Effector CD4-positive, alpha-beta T cell (primary cell): ENCODE measurements around the gene HOXA11.
A peak's percentile ranks its signal among the peaks of the same experiment; 100 is the strongest.

Experiments
- DNase-seq: peaks from one replicate; pipeline ENCODE4 v3.0.0-alpha.2; 2020

Gene HOXA11

DNA sequence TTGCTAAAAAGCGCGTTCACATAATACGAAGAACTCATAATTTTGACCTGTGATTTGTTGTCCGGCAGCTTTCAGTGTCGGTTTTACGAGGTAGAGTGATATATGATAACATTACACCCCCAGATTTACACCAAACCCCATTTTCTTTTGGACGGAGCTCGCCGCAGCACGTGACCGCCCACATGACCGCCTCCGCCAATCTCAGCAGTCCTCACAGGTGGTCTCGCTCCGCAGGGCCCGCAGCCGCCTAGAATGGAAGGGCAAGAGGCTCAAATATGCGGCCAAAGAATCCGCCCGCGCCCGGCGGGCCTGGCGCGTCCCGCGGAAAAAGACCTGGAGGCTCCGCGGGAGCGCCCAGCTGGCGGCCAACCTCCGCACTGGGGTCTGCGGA lies 28.5 kb downstream of the HOXA11 start, which contains the start of gene HOXA7:
TSS of gene HOXA7 (minus strand) at position 168 of the 391 bp plus-strand sequence. CDS start at position 38, 130 bp downstream.
- DNase-seq = no peak

DNA sequence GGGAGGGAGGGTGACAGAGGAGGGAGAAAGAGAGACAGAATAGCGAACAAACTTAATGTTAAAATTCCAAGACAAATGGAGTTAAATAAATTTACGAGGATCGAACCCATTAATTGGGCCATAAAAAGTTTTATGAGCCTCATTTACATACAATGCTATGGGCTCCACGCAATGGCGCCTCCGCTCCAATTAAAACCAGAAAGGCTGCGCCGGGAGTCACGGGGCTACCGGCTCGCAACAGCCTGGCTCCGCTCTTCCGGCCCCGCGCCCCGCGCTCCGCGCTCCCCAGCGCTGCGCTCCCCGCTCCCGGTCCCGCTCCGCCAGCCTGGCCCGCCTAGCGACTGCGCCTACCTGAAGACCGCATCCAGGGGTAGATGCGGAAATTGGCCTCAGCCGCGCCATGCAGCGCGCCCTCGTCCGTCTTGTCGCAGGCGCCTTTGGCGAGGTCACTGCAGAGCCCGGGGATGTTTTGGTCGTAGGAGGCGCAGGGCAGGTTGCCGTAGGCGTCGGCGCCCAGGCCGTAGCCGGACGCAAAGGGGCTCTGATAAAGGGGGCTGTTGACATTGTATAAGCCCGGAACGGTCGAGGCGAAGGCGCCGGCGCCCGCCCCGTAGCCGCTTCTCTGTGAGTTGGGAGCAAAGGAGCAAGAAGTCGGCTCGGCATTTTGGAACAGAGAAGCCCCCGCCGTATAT lies 29.1 kb downstream of the HOXA11 start:
- DNase-seq = no peak

DNA sequence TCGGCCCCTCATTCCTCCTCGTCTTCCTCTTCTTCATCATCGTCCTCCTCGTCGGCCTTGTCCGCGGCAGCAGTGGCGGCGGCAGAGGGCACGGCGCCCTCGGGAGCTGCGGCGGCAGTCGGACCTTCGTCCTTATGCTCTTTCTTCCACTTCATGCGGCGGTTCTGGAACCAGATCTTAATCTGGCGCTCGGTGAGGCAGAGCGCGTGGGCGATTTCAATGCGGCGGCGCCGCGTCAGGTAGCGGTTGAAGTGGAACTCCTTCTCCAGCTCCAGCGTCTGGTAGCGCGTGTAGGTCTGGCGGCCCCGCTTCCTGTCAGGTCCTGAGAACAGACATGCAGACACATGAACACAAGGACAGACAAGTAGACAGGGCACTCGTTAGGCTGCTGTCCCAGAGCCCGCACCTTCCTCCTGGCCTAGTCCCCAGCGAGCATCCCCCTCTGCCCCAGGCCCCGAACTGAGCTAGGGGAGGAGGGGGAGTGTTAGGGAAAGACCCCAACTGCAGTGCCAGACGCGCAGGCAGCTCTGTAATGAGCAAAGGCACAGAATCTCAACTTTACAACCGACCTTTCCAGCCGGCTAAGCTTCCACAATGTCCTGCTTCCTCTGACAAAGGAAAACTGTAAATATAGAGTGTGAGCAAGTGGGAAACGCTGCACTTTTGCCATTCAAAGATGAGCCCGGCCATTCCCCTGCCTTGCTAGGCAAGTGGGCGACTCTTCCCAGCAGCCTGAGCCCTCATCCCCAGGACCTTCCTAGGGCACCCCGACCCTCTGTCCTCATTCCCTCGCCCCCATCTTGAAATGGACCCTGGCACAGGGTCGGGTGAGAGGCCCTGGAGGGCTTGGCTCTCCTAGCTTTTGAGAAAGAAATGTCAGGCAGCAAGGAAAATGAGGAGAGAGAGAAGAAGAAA lies 29.9 kb downstream of the HOXA11 start:
- DNase-seq = no peak

DNA sequence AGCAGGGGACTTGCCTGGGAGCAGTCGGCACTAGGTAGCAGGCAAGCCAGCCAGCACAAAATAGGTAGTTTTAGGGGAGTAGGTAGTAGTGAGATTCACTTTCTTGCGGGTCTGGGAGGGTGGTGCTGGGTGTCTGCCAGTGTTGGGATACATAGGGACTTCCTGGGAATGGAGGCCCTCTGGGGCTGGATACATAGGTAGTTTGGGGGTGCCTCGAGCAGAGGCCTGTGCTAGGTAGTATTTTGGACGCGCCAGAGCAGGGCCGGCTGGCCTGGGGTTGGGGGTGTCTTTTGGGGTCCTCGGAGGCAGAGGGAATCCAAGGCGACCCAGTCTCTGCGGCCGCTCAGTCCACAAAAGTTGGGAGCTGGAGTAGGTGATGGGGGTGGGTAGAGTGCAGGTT lies 30.7 kb downstream of the HOXA11 start:
- no peak for DNase-seq

DNA sequence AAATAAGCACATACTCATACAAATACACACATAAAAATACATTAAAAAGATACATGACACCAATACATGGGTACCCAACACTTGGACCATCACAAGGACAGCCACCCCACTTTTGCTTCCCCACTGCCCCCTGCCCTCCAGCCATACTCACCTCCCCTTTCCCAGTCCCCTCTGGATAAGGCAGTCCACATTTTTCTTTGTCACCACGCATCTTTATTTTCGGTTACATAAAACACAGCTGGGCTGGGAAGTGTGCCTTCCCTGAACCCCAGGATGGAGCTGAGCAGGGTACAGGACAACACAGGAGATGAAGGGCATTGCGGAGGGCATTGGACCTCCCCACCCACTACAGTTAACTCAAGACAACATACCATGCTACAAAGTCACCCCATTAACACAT lies 31.5 kb downstream of the HOXA11 start:
- DNase-seq = no peak

DNA sequence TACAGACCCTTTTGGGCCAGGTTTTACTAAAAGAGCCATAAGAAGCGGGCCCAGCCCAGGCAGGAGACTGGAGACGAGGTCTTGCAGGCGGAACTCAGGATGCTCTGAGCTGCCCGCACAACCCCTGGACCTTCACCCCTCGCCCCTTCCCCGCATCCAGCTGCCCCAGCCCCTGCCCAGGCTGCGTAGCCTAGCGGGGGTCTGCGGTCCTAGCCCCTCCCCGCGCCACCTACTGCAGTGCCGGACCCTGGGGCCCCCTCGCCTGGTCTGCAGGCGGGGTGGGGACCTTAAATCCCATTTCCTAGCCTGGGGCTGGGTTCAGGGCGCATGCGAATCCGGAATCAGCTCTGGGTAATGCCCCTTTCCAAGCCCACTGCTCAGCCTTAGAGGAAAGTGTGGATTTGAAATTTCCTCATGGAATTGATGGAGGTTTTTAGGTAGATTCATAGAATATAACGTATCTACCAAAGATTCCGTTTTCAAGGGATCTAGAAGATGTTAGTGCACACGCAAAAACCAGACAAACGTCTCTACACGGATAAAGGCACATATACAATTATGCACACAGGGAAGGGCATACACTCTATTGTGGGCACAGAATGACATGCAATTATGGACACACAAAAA lies 32.1 kb downstream of the HOXA11 start:
- DNase-seq = no peak

DNA sequence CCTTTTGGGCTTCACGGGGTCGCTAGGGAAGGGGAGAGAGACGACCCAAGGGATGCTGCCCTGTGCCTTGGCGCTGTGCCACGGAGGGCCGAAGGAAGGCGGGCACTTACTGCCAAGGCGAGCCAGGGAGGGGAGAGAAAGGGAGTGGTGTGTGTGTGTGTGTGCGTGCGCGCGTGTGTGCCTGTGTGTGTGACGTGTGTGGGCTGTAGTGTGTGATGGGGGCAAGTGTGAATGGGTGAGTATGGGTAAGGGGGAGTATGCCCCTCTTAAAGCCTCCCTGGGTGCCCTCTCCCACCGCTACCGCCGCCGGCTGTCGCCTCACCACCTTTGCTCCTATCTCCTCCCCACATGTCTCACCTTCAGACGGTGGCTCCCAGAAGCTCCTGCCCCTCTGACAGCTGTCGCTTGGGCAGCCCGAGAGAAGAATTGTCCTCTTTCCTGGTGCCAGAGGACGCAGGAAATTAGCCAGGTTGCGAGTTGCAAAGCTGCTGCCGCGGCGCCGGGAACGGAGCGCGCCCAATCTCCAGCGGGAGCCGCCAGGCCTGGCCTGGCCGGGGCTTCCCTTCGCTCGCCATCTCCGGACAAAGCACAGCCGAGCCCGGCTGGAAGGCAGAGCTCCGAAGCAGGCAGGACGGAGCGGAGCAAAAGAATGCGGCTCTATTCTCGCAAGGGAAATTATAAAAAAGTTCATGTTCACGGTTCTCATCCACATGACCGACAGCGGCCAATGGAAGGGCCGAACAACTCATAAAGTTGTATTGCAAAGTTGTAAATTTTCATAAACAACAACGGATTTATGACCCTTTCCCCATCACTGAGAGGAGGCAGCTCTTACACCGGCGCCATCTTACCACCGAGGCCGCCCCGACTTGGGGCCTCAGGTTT lies 32.9 kb downstream of the HOXA11 start, which contains the start of gene HOXA3:
TSS of gene HOXA3 (minus strand) at position 653 of the 885 bp plus-strand sequence. CDS start 41,943 bp downstream, outside the sequence.
- DNase-seq = no peak

DNA sequence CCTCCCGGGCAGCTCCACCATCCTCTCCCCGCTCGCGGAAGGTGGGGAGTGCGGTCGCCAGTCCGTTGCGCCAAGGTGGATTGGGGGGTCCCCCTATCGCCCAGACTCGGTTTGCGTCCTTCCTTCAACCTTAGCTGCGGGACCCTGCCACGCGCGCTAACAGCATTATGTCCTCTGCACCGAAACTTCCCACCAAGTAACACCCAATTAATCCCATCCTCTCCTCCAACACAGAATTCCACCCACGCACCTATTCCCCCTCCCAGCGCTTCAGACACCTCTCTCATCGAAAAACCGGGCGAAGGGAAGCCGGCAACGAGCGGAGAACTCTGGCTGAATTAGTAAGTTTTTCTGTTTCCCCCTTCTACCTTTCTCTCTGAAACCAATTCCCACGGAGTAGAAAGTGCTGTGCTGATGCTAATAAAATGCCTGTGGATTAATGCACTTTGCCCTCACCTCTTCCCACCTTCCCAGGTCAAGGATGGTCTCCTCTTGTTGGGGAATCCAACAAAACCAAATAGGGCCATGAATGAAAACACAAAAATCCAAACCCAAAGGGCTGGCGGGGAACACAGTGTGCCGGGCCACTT lies 33.6 kb downstream of the HOXA11 start:
- no peak for DNase-seq

DNA sequence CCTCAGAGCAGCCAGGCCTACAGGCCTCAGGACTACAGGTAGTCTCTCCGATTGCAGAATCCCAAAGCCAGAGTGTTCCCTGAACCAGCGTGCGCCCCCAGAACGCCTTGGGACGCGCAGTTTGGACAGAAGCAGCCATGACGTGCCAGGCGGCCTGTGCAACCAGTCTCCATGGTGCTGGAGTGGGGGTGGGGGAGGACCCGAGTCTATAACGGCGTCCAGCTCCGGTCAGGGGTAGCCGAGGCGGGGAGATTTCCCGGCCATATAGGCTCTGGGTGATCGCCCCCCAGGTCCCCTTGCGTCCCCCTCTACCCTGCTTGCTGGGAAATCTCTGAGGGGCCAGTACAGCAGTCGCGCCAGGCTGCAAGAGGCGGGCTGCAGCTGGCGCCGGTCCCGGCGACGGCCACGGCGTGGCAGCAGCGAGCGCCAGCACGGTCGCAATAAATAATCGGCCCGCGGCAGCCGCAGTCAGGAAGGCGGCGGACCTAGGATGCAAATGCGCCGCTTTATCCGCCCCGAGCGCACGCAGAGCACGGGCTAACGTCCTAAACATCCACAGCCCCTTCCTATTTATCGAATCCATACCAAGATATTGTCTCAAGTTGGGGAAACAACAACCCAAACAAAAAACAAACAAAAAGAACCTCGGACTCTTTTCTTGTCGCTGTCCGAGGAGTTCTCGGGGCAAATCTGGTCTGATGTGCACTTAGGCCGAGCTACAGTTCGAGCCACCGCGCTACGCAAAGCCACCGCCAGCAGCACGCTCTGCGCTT lies 34.3 kb downstream of the HOXA11 start:
- DNase-seq = peak; percentile 52

DNA sequence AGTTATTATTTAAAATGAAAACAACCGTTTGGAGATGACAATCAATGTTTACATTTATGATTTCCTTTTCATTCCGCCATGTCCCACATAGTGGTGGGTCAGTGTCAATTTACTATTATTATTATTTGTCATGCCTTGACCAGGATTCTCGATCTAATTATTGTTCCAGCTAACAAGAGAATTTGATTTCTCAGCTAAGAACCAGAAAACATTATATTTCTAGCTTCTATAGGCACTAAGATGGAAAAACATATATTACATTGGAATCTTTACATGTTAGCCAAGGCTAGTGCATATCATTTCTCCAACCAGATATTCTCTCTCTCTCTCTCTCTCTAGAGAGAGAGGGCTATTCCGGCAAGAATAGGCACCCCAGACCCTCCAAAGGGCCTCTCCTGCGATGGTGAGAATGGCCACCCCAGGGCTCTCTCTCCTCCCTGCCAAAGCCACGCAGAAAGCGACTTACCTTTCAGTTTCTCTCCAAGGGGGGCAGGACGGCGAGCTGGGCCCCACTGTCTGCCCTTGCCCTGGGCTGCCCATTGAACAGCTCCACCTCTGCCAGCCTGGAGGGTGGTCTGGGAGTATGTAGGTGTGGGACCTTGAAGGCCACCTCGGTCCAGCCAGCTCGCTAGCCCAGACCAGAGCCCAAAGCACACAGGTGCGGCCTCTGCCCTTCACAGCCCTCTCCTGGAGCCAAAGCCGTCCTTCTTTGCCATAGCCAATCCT lies 35.0 kb downstream of the HOXA11 start:
- no peak for DNase-seq

DNA sequence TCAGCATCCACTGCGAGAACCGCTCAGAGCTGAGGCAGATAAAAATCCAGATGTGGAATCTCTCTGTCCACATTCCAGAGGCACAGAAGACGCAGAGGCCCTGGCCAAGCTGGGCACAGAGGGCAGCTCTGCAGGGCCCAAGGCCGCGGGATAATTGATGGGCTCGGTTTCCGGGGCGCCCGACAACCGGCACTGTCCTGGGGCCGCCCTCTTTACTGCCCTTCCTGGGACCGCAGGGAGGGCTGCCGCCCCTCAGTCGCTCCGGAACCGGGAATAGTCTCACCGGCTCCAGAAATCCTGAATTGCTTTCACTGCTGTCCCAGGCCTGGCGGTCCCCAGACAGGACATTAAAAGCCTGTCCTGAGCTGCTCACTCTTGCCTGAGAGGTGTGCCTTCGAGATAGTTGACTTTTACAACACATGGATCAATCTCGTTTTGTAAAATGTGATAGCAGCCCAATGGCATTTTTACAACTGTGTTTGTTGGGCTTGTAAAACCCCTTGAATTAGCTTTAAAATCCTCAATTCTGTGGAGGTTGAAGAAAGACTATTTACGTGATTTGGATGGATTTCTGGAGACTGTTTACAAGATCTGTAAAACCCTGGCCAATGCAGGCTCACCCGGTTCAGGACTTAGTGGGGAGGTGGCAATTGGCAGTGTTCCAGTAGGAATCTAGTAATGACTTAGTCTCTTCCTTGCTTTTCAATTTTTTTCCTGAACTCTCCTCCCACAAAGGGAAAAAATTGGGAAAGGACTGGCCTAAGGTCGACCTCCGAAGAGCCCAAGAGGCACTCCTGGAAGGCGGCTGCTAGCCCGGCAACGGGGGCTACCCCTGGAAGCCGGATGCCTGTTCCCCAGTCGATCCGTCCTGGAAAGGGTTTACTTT lies 36.0 kb downstream of the HOXA11 start:
- no peak for DNase-seq

DNA sequence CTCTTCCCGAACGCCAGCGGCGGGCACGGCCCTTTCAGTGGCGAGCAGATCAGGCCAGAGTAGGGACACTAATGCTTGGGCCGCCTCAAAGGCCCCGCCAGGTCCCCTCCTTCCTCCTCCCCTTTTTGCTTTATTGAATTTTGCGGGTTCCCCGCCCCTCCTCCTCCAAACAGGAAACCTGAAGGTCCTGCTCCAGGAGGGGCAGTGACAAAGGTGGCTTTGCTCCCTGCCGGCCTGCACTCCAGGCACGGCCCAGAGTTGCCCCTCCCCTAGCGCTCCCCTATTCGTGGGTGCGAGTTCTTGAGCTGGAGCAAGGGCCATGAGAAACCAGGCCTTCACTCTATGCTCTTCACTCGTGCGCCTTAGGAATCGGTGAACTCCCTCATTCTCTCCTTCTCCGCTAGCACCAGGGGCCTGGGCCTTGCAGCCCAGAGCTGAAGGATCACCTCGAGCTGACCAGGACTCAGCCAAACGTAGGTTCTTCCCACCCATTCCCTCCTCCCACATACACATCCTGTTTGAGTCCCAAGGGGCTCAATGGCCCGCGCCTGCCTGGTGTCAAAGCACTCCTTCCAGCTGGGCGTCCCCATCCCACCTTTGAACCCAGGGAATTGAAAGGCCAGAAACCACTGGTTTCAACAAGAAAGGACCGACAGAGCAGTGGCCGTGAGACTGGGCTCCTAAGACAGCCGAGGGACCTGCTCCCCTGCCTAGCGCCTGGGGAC lies 36.8 kb downstream of the HOXA11 start:
- no peak for DNase-seq

DNA sequence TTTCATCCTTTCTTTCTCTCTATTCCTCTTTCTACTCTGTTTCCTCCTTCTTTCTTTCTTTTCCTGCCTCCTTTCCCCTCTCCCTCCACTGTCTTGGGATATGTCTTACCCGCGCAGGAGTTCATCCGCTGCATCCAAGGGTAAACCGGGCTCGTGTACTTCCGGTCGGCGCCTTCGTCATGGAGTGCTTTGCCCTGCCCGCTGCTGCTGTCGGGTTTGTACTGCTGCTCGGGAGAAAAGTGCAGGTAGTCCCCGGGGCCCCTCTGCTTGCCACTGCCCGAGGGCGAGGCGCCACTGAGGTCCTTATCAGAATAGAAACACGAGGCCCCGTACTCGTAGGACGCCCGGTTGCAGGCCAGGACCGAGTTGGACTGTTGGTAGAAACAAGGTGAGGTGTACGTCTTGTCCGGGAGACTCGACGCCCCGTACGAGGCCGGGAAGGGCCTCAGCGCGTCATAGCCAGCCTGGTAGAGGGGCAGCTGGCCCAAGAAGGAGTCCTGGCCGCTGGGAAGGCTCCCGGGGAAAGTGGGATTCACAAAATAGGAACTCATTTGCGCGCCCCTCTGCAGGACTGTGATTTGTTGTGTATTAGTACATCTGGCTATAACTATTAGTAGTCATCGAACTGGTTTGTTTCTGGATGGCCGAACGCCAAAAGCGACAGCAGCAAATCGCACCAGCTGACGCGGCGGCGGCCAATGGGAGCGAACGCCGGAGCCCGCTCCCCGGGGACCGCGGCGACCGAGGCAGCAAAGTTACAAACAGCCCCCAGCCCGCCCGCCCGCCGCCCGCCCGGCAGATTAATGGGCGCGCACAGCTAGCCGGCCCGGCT lies 37.6 kb downstream of the HOXA11 start, which contains the start of gene HOXA6:
TSS of gene HOXA6 (minus strand) at position 576 of the 832 bp plus-strand sequence. CDS start at position 551, 25 bp downstream.
- DNase-seq = no peak

DNA sequence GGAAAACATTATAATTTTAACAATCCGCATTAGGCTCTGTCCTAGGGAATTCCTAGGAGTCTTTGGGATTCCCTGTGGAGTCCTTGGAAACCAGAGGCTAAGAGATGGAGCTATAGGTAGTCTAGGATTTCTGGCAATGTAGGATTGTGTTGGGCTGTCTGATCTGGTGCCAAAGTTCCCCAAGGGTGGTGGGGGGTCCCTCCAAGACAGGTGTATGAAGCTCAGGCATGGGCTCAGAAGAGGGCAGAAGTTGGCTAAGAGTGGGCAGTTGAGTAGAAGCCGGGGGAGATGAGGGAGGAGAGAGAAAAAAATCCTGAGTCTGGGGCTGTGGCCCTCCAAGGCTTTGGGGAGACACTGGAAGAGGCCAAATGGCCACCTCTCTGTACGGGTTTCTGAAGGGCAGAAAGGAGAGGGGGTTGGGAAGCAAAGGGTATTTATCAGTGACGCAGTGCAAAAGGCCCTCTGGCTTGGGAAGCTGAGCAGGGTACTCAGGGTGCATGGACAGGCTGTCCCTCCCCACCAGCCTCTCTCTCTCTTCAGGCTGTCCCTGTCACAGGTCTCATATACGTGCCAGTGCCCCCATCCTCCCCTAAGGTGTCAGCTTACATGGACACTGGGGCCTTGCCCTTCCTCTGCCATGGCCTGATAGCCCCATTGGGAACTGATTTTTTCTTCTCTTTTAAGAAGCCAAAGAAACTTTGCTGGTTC lies 38.4 kb downstream of the HOXA11 start:
- no peak for DNase-seq

DNA sequence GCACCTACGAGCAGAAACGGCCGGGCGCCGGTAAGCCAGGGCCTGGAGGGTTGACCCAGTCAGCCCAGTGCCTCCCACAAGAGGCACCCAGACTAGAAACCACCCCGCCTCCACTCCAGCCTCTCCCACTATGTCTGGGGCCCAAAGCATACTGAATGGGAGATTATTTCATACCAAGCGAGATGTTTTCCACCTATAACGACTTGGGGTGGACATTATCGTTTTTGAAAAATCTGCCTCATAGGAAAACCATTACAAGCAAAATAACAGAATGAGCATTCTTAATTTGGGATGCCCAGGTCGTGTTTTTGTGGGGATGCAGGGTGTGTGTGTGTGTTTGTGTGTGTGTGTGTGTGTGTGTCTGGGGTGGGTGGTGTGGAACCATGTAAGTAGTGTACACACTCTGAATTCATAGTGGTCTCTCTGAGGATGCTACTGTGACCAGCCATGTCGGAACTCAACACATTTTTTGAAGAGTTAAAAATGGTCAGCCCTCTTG lies 39.1 kb downstream of the HOXA11 start:
- DNase-seq = no peak

DNA sequence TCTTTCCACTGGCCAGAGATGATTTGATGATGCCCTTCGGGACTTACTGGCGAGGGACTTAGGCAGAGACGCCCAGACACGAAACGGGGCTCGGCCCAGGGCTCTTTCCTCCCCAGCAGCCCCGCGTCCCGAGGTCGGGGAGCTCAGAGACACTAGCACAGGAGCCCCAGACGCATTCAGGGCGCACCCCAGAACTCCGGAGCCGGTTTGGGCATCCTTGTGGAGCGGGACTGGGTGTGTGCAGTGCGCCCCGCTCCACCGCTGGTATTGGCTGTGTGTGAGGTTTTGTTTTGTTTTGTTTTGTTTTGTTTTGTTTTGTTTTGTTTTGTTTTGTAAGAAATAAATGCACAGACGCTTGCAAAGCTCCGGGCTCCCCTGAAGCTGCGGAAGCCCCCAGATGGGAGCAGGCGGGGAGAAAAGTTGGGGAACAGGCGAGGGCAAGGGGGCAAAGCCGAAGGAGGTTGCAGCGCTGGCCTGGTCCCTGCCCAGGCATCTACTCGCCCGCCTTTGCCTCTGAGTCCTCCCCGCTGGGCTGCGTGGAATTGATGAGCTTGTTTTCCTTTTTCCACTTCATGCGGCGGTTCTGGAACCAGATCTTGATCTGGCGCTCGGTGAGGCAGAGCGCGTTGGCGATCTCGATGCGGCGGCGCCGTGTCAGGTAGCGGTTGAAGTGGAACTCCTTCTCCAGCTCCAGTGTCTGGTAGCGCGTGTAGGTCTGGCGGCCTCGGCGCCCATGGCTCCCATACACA lies 39.7 kb downstream of the HOXA11 start:
- no peak for DNase-seq
